H1 (cell line): ENCODE results near the gene CHAT.

Experiments
- JUND ChIP-seq: IDR thresholded peaks from 2 replicates; pipeline ENCODE4 v1.6.1; 2011; ENCODE audit warnings: mild to moderate bottlenecking, improper control_type of control experiment, low read length
- RFX5 ChIP-seq: IDR thresholded peaks from 2 replicates; pipeline ENCODE4 v1.6.1; 2011; ENCODE audit warnings: low read depth, low read length, improper control_type of control experiment, borderline replicate concordance
- TEAD4 ChIP-seq: IDR thresholded peaks from 2 replicates; pipeline ENCODE4 v1.6.1; 2012; ENCODE audit warnings: low read depth, low read length, inconsistent platforms, mixed read lengths
- TF ChIP-seq, protein P1 (sequence below), 3 experiments: IDR thresholded peaks; 1 replicate in 2 of 3; 2 replicates in 1 of 3; pipeline versions ENCODE4 v1.5.1 to v1.6.1; 2011; ENCODE audit warnings: low read length in 3 of 3, mild to moderate bottlenecking in 3 of 3, inconsistent platforms in 2 of 3, low read depth in 1 of 3, moderate library complexity in 1 of 3; ENCODE audit not compliant: insufficient read depth in 1 of 3; ENCODE audit errors: control extremely low read depth in 1 of 3

DNA sequence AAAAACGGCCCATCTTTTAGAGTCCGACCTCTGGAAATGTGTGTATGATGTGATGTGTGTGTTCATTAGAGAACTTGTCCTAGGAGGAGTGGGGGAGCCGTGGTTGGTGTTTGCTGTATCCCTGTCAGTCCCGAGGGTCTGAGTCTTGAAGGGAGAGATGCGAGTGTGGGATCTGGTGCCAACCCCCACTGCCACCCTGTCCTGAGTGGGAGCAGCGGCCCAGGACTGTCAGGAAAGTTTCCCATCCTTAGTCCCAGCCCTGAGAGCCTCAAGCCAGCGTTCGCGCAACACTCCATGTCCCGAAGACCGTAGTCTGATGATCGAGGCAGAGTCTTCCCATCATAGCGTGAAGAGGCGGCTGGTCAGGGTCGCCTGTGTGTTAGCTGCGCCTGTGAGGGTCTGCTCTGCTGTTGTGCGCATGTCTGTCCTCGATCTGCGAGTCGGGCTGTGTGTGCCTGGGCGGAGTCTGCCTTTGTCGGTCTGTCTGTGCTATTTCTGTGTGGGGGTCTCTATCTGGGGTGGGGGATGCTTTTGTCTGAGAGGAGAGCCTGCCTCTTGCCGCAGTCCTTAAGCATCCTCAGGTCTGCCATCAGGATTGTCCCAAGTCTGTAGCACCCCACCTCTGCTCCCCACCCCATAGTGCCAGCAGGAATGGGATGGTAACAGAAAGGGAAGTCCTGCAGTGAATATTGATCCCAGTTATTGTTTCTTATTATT is 514 bp upstream of the CHAT start:
- TF ChIP-seq JUND (no peak), RFX5 (no peak), TEAD4 (no peak)
- TF ChIP-seq, protein P1, sequence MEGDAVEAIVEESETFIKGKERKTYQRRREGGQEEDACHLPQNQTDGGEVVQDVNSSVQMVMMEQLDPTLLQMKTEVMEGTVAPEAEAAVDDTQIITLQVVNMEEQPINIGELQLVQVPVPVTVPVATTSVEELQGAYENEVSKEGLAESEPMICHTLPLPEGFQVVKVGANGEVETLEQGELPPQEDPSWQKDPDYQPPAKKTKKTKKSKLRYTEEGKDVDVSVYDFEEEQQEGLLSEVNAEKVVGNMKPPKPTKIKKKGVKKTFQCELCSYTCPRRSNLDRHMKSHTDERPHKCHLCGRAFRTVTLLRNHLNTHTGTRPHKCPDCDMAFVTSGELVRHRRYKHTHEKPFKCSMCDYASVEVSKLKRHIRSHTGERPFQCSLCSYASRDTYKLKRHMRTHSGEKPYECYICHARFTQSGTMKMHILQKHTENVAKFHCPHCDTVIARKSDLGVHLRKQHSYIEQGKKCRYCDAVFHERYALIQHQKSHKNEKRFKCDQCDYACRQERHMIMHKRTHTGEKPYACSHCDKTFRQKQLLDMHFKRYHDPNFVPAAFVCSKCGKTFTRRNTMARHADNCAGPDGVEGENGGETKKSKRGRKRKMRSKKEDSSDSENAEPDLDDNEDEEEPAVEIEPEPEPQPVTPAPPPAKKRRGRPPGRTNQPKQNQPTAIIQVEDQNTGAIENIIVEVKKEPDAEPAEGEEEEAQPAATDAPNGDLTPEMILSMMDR (IDR thresholded peaks at IDR 0.05; ENCODE audit: control extremely low read depth in 1 of 3, insufficient read depth in 1 of 3, low read depth in 1 of 3, low read length in 3 of 3): no peak
